ENCODE data around the gene UTRN.

DNA sequence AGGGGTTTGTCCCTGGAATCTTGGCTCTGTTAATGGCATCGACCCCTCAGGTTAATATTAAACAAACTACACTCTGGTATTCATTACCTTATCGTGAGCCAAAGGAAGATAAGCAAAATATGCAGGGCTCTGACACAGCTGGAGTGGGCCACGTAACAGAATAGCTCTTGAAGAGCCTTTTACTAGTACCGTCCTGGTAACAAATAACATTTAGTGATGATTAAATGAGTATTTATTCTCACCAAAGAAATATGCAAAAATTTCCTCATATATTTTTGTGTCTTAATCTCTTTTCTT is 20.1 kb upstream of the UTRN start:
- TF ChIP-seq, protein P1, sequence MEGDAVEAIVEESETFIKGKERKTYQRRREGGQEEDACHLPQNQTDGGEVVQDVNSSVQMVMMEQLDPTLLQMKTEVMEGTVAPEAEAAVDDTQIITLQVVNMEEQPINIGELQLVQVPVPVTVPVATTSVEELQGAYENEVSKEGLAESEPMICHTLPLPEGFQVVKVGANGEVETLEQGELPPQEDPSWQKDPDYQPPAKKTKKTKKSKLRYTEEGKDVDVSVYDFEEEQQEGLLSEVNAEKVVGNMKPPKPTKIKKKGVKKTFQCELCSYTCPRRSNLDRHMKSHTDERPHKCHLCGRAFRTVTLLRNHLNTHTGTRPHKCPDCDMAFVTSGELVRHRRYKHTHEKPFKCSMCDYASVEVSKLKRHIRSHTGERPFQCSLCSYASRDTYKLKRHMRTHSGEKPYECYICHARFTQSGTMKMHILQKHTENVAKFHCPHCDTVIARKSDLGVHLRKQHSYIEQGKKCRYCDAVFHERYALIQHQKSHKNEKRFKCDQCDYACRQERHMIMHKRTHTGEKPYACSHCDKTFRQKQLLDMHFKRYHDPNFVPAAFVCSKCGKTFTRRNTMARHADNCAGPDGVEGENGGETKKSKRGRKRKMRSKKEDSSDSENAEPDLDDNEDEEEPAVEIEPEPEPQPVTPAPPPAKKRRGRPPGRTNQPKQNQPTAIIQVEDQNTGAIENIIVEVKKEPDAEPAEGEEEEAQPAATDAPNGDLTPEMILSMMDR (IDR thresholded peaks at IDR 0.05; ENCODE audit: low read depth, low read length) = no peak
- TF ChIP-seq EZH2phosphoT487 (IDR thresholded peaks at IDR 0.05; ENCODE audit: low read depth) = no peak

Measured in OCI-LY3 (cell line).